K562 (cell line): ENCODE measurements around the gene VPS4A. TPM values are rescaled to one million over a fixed set of nuclear protein-coding genes. Genes with fewer than 3 reads are reported as not detected.

Experiments
- HEY1 ChIP-seq: fragments of 250-450 bp; sonication (Bioruptor Pico); IDR thresholded peaks from 2 replicates; pipeline ENCODE4 v1.5.0; 2020; ENCODE audit warnings: mild to moderate bottlenecking, moderate library complexity, borderline replicate concordance
- MXI1 ChIP-seq: IDR thresholded peaks from 2 replicates; pipeline ENCODE4 v1.6.1; 2011; ENCODE audit warnings: low read depth, mild to moderate bottlenecking, improper control_type of control experiment, low read length
- MYNN ChIP-seq, 2 experiments: sonication (generic); formaldehyde crosslinking in 1 of 2; IDR thresholded peaks; 2 replicates each; pipeline versions ENCODE4 v1.5.0 to v1.6.1; 2016 to 2020; ENCODE audit warnings: antibody characterized with exemption in 1 of 2, missing genetic modification reagents in 1 of 2
- RFX5 ChIP-seq: IDR thresholded peaks from 2 replicates; pipeline ENCODE4 v1.6.1; 2011; ENCODE audit warnings: low read depth, mild to moderate bottlenecking, improper control_type of control experiment, low read length
- SOX6 ChIP-seq: fragments of 450-650 bp; IDR thresholded peaks from 2 replicates; pipeline ENCODE4 v1.6.1; 2014; ENCODE audit warnings: mild to moderate bottlenecking
- SP1 ChIP-seq: sonication (generic); formaldehyde crosslinking; IDR thresholded peaks from 2 replicates; pipeline ENCODE4 v1.8.1; 2022; ENCODE audit warnings: mild to moderate bottlenecking, missing genetic modification reagents
- SREBF2 ChIP-seq: sonication (generic); formaldehyde crosslinking; IDR thresholded peaks from 2 replicates; pipeline ENCODE4 v1.4.0; 2020; ENCODE audit warnings: mild to moderate bottlenecking, missing genetic modification reagents
- TFAM ChIP-seq: fragments of 250-450 bp; sonication (Bioruptor Pico); conservative IDR thresholded peaks from 2 replicates; pipeline ENCODE4 v1.5.0; 2021; ENCODE audit warnings: mild to moderate bottlenecking, moderate library complexity
- ZFPM2 ChIP-seq: fragments of 250-450 bp; sonication (Bioruptor Pico); IDR thresholded peaks from 2 replicates; pipeline ENCODE4 v1.5.1; 2022; ENCODE audit warnings: mild to moderate bottlenecking
- ZKSCAN8 ChIP-seq: fragments of 200-800 bp; sonication (Bioruptor generic); IDR thresholded peaks from 2 replicates; pipeline ENCODE4 v1.6.1; 2016; ENCODE audit warnings: missing genetic modification characterization, missing compliant biosample characterization
- ZNF217 ChIP-seq: sonication (generic); formaldehyde crosslinking; IDR thresholded peaks from 2 replicates; pipeline ENCODE4 v1.8.0; 2022; ENCODE audit warnings: mild to moderate bottlenecking, missing genetic modification reagents
- polyA plus RNA-seq, 8 experiments: library from polyadenylated mRNA; depleted of rRNA in 4 of 8; stranded (reverse) in 5 of 8; unstranded in 3 of 8; fragments of >200 nt; fragmentation: Nextera tagmentation in 2 of 8; fragmentation: Illumina TruSeq in 1 of 8; extraction: Ambion mirVana in 2 of 8; extraction: Trizol in 1 of 8; gene quantifications; 2 replicates each; pipeline versions ENCODE4 v1.2.1 to v1.2.3, GENCODE V29; 2011 to 2014; ENCODE audit warnings: inconsistent platforms in 1 of 8, missing spikeins in 1 of 8
- total RNA-seq, 7 experiments: library from RNA; depleted of rRNA in 6 of 7; stranded (reverse); fragments of >200 nt in 6 of 7; fragmentation: Illumina TruSeq in 2 of 7; extraction: Trizol in 2 of 7; gene quantifications; 2 replicates each; pipeline versions ENCODE4 v1.2.1 to v1.2.3, GENCODE V29; 2011 to 2021; ENCODE audit warnings: low replicate concordance in 1 of 7
- TF ChIP-seq, protein P1 (sequence below): IDR thresholded peaks from 2 replicates; pipeline ENCODE4 v1.6.1; 2014; ENCODE audit warnings: antibody characterized with exemption
- TF ChIP-seq, protein P2 (sequence below): fragments of 250-450 bp; sonication (Bioruptor Pico); IDR thresholded peaks from 2 replicates; pipeline ENCODE4 v1.5.0; 2022; ENCODE audit warnings: mild to moderate bottlenecking
- TF ChIP-seq, protein P3 (sequence below): fragments of 450-650 bp; IDR thresholded peaks from 2 replicates; pipeline ENCODE4 v1.6.1; 2018; ENCODE audit not compliant: partially characterized antibody
- TF ChIP-seq, protein P4 (sequence below): sonication (generic); formaldehyde crosslinking; IDR thresholded peaks from 2 replicates; pipeline ENCODE4 v1.8.0; 2022; ENCODE audit warnings: missing genetic modification reagents, mild to moderate bottlenecking, moderate library complexity, borderline replicate concordance
- TF ChIP-seq, protein P5 (sequence below): sonication (generic); formaldehyde crosslinking; IDR thresholded peaks from 2 replicates; pipeline ENCODE4 v1.4.0; 2020; ENCODE audit warnings: mild to moderate bottlenecking, missing genetic modification reagents

VPS4A gene
- total and polyA plus RNA-seq, 9 of the 15 experiments (the other 6 are each of a cell fraction or from before 2014, with no cell fraction given), result 7.6 to 45.4 (median 29.9) TPM

DNA sequence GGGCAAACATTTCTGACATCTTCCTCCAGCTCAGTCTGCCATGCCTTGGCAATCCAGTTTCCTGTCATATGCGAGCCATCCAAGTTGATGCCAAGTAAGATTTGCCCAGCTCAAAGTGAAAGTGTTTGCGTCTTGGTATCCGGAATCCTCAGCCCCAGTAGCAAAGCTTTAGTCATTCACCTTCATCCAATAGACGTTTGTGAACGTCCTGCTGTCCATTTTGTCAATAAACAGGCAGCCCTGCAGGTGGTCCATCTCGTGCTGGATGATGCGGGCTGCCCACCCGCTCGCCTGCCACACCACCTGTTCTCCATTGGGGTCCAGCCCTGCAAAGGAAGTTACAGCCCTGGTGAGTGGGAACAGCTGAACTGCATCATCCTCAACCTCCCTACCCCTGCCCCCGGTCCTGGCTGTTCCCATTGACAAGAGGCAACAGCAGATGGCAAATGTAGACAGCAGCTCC, 17.7 kb downstream of the VPS4A start (continued):
- no peak for TF ChIP-seq TFAM (CRISPR knock-in tag)
- no peak for TF ChIP-seq MXI1
- TF ChIP-seq, protein P1, sequence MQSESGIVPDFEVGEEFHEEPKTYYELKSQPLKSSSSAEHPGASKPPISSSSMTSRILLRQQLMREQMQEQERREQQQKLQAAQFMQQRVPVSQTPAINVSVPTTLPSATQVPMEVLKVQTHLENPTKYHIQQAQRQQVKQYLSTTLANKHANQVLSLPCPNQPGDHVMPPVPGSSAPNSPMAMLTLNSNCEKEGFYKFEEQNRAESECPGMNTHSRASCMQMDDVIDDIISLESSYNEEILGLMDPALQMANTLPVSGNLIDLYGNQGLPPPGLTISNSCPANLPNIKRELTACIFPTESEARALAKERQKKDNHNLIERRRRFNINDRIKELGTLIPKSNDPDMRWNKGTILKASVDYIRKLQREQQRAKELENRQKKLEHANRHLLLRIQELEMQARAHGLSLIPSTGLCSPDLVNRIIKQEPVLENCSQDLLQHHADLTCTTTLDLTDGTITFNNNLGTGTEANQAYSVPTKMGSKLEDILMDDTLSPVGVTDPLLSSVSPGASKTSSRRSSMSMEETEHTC, result no peak
- 0 out of 2 replicates have a peak, but pooled peaks have one; percentile 11 for TF ChIP-seq MYNN (IDR thresholded peaks at IDR 0.05)
- no peak for TF ChIP-seq MYNN (CRISPR knock-in tag; IDR thresholded peaks at IDR 0.05)
- TF ChIP-seq, protein P2, sequence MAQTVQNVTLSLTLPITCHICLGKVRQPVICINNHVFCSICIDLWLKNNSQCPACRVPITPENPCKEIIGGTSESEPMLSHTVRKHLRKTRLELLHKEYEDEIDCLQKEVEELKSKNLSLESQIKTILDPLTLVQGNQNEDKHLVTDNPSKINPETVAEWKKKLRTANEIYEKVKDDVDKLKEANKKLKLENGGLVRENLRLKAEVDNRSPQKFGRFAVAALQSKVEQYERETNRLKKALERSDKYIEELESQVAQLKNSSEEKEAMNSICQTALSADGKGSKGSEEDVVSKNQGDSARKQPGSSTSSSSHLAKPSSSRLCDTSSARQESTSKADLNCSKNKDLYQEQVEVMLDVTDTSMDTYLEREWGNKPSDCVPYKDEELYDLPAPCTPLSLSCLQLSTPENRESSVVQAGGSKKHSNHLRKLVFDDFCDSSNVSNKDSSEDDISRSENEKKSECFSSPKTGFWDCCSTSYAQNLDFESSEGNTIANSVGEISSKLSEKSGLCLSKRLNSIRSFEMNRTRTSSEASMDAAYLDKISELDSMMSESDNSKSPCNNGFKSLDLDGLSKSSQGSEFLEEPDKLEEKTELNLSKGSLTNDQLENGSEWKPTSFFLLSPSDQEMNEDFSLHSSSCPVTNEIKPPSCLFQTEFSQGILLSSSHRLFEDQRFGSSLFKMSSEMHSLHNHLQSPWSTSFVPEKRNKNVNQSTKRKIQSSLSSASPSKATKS (CRISPR knock-in tag), result no peak
- TF ChIP-seq, protein P3, sequence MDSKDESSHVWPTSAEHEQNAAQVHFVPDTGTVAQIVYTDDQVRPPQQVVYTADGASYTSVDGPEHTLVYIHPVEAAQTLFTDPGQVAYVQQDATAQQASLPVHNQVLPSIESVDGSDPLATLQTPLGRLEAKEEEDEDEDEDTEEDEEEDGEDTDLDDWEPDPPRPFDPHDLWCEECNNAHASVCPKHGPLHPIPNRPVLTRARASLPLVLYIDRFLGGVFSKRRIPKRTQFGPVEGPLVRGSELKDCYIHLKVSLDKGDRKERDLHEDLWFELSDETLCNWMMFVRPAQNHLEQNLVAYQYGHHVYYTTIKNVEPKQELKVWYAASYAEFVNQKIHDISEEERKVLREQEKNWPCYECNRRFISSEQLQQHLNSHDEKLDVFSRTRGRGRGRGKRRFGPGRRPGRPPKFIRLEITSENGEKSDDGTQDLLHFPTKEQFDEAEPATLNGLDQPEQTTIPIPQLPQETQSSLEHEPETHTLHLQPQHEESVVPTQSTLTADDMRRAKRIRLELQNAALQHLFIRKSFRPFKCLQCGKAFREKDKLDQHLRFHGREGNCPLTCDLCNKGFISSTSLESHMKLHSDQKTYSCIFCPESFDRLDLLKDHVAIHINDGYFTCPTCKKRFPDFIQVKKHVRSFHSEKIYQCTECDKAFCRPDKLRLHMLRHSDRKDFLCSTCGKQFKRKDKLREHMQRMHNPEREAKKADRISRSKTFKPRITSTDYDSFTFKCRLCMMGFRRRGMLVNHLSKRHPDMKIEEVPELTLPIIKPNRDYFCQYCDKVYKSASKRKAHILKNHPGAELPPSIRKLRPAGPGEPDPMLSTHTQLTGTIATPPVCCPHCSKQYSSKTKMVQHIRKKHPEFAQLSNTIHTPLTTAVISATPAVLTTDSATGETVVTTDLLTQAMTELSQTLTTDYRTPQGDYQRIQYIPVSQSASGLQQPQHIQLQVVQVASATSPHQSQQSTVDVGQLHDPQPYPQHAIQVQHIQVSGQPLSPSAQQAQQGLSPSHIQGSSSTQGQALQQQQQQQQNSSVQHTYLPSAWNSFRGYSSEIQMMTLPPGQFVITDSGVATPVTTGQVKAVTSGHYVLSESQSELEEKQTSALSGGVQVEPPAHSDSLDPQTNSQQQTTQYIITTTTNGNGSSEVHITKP, result no peak
- TF ChIP-seq ZFPM2 (CRISPR knock-in tag), result no peak
- TF ChIP-seq, protein P4, sequence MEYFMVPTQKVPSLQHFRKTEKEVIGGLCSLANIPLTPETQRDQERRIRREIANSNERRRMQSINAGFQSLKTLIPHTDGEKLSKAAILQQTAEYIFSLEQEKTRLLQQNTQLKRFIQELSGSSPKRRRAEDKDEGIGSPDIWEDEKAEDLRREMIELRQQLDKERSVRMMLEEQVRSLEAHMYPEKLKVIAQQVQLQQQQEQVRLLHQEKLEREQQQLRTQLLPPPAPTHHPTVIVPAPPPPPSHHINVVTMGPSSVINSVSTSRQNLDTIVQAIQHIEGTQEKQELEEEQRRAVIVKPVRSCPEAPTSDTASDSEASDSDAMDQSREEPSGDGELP (CRISPR knock-in tag), result 0 out of 2 replicates have a peak, but pooled peaks have one; percentile 23
- TF ChIP-seq, protein P5, sequence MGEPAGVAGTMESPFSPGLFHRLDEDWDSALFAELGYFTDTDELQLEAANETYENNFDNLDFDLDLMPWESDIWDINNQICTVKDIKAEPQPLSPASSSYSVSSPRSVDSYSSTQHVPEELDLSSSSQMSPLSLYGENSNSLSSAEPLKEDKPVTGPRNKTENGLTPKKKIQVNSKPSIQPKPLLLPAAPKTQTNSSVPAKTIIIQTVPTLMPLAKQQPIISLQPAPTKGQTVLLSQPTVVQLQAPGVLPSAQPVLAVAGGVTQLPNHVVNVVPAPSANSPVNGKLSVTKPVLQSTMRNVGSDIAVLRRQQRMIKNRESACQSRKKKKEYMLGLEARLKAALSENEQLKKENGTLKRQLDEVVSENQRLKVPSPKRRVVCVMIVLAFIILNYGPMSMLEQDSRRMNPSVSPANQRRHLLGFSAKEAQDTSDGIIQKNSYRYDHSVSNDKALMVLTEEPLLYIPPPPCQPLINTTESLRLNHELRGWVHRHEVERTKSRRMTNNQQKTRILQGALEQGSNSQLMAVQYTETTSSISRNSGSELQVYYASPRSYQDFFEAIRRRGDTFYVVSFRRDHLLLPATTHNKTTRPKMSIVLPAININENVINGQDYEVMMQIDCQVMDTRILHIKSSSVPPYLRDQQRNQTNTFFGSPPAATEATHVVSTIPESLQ (CRISPR knock-in tag), result no peak
- no peak for TF ChIP-seq SOX6
- no peak for TF ChIP-seq SREBF2
- no peak for TF ChIP-seq HEY1 (CRISPR knock-in tag)
- peak; percentile 49; the same call in 1 of the 2 replicates for TF ChIP-seq SP1 (CRISPR knock-in tag)
- no peak for TF ChIP-seq RFX5
- no peak for TF ChIP-seq ZKSCAN8 (CRISPR knock-in tag)
- no peak for TF ChIP-seq ZNF217 (CRISPR knock-in tag)
